OCI-M2 (cell line): ENCODE results near the gene NOL11.
"Not testable (repeated sequence)": the region's sequence is repeated elsewhere in the genome, so short reads cannot be mapped to it uniquely, and the experiment has no call there.

Experiments
- DNase-seq: peaks from one replicate; lab custom pipeline; 2025; ENCODE audit not compliant: unreplicated experiment; lab: John Stamatoyannopoulos, UW

The NOL11 gene

DNA sequence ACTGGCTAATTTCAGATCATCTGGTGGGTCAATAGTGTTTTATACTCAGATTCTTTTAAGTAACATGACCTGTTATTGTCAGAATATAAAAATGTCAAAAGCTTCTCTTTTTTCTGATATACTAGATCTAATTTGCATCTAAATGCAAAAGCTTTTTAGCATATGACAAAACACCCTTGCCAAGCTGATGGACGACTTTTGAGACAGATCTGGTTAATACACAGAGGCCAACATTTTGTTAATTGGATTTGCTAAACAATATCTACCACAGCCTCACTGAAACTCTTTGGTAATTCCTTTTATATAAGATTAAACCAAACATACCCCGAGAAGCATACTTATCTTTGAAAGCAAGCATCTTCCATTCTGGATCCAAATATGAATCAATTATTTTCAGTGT, 10.3 kb upstream of the NOL11 start:
- DNase-seq: no peak

DNA sequence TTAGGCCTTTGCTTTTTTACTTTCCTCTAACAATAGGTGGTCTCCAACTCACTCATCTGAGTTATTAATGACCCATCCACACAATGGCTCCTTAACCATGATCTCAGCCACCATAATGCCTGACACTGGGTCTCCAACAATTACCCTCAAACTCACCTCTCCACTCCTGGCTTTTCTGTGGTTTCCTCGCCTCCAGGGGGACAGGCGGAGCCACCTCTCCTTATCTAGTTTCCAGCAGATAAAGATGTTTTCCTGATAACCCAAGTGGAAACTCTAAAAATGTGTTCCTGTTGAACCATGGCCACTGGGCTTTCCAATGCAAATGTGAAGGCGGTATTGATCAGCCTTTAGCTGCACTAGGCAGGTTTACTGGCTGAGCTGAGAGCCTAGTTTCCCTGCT, 9.4 kb upstream of the NOL11 start:
- DNase-seq: no peak

DNA sequence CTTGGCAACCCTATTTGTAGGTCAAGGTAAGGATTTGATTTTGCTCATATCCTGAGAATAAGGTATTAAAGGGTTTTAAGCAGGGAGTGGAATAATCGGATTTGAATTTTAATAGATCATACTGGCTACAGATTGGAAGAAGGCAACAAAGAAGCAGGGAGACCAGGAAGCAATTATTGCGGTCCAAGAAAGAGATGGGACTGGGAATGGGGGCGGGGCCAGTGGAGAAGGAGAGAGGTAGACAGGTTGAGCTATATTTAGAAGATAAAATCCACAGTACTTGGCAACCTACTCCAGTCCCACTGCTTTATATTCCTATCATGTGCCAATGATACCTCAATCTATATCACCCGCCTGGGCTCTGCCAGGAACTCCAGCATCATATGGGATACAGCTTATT, 5.8 kb upstream of the NOL11 start:
- DNase-seq: no peak

DNA sequence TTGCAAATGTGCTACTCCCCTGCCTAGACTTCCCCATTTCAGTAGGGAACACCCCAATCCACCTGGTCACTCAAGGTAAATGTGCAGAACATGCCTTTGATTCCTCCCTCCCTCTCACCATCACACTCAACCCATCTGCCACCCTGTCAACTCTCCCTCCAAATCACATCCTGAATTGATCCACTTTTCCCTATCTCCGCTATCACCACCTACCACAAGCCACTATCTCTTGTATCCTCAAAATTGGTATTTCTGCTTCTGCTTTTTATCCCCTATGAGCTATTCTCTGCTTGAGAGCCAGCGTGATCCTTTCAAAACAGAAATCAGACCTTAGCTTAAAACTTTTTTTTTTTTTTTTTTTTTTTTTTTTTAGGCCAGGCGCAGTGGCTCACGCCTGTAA, 5.4 kb upstream of the NOL11 start:
- no peak for DNase-seq

DNA sequence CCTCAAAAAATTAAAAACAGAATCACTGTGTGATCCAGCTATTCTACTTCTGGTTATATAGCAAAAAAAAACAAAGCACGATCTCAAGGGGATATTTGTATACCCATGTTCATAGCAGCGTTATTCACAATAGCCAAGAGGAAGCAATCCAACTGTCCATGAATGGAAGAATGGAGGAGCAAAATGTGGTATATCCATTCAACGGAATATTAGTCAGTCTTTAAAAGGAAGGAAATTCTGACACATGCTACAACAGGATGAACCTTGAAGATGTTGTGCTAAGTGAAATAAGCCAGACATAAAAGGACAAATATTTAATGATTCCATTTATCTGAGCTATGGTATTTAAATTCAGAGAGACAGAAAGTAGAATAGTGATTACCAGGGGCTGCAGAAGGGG, 4.6 kb upstream of the NOL11 start:
- no peak for DNase-seq

DNA sequence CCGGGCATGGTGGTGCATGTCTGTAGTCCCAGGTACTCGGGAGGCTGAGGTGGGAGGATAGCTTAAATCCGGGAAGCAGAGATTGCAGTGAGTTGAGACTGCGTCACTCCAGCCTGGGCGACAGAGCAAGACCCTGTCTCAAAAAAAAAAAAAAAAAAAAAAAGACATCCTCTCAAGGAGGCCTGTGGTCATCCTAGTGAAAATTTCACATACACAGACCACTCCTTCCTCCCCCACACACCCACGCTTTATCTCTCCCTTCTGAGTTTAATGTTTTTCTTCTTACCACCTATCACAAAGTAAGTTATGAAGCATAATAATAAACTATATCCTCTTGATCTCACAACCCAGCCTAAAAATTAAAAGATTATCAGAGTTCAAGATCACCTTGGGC, 1.3 kb upstream of the NOL11 start:
- DNase-seq: no peak

DNA sequence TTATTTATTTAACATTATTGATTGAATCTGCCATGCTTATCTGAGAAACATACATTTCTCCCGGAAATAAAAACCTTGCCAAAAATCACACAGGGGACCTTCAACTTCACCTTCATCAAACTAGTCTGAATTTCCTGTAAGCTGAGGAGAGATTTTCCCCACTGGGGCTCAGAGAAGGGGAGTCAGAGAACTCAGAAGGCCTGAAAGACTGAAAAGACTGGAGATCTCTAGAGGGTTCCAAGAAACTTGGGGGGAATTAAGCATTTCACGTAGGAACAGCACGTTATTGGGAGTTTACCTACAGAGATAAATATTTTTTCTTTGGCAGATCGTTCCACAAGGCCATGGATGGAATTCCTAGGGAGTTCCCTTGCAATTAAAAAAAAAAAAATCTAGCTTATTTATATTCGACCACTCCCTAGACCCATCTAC, 528 bp upstream of the NOL11 start:
- no peak for DNase-seq

DNA sequence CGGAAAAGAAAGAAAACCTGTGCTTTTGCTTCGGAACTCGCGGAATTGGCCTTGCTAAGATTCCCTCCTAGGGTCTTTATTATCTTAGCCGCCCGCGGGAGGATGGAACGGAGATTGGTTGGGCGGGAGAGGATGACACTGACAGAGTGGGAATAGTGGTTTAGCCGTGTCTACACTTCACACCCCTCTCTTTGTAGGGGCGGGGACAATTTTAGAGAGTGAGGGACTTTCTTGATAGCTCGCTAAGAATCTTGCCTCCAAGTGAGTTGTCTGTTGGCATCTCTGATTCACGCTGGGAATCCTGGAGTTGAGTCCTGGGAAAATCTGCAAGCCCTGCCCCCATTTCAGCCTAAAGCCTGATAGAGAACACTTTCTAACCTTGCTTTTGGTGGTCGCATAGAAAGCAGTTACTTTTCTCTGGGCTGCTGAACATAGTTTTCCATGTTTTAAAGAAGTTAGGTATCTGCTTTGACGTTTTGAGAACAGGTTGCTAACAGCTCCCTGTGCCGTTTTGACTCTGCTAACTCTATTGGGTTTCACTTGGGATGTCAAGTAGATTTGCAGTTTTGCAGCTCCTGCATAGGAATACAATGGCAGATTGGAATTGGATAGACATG, 697 bp downstream of the NOL11 start:
- no peak for DNase-seq

DNA sequence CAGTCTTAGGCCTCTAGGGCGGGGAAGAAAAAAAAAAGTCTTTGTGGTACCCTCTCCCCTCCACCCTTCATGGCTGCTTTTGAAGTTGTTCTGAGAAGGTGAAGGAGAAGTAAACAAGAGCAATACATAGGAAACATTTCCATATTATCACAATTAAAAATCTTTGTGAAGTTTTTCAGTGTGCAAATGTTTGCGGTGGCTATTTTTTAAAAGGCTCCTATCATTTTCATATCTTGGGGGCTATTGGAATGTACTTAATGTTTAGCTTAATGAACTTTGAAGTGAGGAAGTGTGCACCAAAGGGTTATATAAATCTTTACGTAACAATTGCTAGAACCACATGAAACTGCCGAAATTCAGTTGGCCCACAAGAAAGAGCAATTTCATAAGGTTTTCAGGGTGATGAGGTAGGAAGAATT, 7.6 kb downstream of the NOL11 start:
- DNase-seq: no peak

DNA sequence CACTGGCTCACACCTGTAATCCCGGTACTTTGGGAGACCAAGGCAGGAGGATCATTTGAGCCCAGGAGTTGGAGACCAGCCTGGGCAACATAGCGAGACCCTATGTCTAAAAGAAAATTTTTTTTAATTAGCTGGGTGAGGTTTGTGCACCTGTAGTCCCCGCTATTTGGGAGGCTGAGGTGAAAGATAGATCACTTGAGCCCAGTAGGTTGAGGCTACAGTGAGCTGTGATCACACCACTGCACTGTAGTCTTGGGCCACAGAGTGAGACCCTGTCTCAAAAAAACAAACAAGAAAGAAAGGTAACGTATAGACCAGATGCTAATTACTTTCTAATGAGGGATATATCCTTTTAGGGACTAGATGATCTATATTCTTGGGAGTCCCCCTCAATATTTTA, 8.1 kb downstream of the NOL11 start:
- DNase-seq: no peak

DNA sequence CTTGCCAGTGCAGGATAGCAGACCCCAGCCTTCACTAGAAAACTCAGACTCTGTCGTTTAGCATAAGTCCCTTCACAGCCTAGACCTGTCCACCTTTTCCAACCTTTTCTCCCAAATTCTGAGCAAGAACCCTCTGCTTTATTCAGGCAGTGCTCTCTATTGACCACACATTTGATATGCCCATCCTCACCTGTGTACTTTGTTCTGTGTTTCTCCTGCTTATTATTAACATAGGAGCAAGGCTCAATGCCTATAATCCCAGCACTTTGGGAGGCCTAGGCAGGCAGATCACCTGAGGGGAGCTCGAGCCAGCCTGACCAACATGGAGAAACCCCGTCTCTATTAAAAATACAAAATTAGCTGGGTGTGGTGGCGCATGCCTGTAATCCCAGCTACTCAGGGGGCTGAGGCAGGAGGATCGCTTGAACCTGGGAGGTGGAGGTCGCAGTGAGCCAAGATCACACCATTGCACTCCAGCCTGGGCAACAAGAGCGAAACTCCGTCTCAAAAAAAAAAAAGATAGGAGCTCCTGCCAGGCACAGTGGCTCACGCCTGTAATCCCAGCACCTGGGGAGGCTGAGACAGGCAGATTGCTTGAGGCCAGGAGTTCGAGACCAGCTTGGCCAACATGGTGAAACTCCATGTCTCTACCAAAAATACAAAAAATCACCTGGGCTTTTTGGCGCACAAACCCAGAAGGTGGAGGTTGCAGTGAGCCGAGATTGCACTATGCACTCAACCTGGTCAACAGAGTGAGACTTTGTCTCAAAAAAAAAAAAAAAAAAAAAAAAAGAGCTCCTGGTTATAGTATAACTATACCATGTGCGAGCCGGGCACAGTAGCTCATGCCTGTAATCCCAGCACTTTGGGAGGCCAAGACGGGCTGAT, 9.7 kb downstream of the NOL11 start:
- not testable (repeated sequence) for DNase-seq

DNA sequence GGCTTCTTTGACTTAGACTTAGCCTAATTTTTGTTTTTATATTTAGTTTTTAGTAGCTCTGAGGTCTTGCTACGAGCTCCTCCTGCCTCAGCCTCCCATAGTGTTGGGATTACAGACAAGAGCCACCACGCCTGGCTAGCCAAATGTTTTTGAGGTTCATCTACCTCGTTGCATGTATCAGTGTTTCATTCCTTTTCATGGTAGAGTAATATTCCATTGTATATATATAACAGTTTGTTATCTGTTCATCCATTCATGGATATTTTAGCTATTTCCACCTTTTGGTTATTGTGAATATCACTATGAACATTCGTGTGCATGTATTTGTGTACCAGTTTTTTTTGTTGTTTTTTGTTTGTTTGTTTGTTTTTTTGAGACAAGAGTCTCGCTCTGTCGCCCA, 12.2 kb downstream of the NOL11 start:
- no peak for DNase-seq

DNA sequence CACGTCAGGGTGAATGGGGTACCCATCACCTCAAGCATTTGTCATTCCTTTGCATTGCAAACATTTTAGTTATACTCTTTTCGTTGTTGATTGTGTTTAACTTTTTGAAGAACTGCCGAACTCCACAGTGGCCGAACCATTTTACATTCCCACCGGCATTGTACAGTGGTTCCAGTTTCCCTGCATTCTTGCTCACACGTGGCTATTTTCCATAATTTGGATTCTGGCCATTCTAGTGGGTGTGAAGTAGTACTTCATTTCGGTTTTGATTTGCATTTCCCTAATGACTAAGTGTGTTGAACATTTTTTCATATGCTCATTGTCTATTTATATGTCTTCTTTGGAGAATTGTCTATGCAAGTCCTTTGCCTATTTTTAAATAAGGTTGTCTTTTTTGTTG, 13.0 kb downstream of the NOL11 start:
- no peak for DNase-seq

DNA sequence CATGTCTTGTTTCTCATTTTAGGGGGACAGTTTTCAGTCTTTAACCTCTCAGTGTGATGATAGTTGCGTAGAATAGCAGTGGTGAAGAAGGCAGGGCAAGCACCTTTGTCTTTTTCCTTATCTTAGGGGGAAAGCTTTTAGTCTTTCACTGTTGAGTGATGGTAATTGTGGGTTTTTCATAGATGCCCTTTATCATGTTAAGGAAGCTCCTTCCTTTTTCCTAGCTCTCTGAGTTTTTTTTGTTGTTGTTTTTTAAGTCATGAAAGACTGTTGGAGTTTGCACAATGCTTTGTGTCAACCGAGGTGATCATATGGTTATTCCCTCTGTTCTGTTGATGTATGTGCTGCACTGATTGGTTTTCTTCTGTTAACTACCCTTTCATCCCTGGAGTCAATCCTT, 15.7 kb downstream of the NOL11 start:
- DNase-seq: no peak

DNA sequence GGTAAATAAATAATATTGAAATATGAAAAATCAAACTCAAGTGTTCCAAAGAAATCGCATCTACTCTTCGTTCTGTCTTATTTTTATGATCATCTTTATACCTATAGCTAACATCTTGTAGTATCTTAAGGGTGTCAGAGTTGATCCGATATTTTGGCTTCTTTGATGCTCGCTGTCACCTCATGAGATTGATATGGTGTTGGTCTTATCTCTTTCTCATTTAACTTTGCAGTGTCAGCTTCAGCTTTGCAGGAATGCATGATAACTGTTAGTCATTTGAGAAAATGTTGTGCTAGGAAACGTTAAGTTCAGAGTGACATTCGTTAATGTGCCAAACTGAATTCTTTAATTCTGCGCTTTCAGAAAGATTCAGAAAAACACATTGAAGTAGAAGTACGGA, 19.4 kb downstream of the NOL11 start:
- DNase-seq: no peak

DNA sequence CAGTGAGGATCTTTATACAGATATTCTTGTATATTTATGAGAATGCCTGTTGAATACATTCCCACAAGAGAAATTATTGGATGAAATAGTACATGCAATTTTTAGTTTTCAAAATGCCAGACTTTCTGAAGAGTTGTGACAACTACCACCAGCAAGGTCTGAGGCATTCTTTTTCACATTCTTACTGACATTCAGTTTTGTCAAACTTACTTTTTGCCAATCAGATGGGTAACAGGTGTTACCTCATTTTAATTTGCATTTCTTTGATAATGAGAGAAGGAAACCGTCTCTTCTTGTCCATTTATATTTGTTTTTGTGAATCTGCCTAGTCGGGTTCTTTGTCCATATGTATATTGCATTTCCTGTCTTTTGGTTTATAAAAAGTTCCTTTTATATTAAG, 24.3 kb downstream of the NOL11 start:
- no peak for DNase-seq

DNA sequence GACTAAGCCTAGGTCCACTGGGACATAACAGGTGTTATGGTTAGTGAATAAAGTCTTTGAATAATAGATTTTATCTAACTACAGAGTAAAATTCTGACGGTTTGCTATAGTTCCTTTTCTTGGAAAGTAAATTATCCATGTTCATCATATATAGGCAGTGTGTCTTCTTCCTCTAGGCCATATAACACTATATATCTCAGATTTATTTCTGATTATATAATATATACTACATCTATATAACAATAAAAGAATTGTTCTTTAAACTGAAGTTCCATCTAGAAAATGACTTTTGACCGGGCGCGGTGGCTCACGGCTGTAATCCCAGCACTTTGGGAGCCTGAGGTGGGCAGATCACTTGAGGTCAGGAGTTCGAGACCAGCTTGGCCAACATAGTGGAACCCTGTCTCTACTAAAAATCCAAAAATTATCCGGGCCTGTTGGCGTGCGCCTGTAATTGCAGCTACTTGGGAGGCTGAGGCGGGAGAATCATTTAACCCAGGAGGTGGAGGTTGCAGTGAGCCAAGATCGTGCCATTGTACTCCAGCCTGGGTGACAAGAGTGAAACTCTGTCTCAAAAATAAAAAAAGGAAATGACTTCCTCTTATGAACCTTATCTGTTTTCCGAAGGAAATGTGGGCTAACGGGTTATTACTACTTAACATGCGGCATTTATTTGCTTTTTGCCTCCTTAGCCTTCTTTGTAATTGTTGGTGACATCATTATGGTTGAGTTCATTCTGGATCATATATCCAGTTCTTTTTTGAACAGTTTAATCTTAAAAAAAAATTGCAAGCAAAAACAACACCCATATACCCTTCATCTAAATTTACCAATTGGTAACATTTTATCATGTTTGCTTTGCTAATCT, 29.2 kb downstream of the NOL11 start:
- DNase-seq: no peak

DNA sequence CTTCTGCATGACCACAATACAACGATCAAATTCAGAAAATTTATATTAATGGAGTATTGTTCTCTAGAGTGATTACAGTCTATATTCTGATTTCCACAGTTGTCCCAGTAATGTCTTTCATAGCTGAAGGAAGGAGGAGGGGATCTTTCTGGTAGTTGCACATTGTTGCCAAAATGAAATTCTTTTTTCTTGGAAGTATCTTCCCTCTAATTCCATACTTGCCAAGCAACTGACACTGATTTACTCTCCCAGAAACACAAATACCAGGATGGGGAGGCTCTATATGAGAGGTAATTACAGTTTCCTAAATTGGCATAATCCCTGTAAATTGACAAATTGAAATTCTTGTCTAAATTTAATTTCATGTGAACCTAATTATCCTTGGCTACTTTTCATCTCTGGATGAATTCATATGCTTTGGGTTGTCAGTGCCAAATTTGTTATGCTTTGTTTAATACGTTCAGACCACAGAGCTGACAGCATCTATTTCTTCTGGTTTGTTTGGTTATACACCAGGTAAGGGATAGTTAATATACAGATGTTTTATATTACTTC, 30.0 kb downstream of the NOL11 start:
- no peak for DNase-seq

DNA sequence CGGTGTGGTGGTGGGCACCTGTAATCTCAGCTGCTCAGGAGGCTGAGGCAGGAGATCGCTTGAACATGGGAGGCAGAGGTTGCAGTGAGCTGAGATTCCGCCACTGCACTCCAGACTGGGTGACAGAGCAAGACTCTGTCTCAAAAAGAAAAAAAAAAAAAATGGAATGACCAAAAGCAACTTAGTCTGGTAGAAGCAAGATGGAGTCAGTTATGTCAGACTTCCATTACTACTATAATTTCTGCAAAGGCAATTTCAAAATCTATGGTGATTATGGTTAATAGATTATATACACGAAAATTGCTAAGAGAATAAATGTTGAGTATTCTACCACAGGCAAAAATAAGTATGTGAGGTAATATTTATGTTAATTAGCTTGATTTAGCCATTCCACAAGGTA, 32.3 kb downstream of the NOL11 start:
- DNase-seq: no peak

DNA sequence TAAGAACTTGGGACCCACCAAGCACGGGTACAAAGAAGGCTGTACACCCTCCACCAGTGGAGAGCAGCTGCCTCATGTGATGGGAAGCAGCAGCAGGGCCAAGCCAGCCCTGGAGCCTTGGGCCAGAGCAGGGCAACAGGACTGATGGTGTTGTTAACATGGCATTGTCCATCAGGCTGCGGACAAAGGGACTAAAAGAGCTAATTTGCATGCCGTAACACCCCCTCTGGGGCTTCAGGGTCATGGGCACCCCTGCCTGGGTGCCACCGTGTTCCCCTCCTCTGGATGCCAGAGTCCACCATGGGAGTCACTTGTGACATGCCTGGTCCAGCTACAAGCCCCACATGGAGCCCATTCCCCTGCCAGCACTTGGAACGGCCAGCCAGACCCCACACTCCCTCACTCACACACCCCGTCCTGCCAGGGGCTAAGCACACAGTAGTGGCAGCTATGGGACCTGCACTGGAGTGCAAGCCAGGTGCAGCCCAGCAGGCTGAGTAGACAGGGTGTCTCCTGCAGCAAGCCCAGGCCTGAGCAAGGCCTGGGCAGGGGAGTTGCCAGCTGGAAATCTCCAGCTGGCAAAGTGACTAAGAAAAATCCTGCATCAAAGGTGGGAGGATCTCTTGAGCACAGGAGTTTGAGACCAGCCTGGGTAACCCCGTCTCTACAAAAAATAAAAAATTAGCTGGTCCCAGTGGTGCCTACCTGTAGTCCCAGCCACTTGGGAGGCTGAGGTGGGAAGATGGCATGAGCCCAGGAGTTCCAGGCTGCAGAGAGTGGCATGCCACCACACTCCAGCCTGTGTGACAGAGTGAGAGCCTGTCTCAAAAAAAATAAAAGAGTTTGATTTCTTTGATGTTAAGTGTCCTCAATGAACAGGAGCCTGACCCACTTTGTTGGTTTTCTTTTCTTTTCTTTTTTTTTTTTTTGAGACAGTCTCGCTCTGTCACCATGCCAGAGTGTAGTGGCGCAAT, 33.7 kb downstream of the NOL11 start:
- DNase-seq: no peak
